Inflammatory macrophage (primary cell): ENCODE results near the gene RBL1.

Experiments used
- DNase-seq, 2 donors: peaks; one replicate each; pipeline ENCODE4 v3.0.0-alpha.2; 2020 to 2022

RBL1 gene

DNA sequence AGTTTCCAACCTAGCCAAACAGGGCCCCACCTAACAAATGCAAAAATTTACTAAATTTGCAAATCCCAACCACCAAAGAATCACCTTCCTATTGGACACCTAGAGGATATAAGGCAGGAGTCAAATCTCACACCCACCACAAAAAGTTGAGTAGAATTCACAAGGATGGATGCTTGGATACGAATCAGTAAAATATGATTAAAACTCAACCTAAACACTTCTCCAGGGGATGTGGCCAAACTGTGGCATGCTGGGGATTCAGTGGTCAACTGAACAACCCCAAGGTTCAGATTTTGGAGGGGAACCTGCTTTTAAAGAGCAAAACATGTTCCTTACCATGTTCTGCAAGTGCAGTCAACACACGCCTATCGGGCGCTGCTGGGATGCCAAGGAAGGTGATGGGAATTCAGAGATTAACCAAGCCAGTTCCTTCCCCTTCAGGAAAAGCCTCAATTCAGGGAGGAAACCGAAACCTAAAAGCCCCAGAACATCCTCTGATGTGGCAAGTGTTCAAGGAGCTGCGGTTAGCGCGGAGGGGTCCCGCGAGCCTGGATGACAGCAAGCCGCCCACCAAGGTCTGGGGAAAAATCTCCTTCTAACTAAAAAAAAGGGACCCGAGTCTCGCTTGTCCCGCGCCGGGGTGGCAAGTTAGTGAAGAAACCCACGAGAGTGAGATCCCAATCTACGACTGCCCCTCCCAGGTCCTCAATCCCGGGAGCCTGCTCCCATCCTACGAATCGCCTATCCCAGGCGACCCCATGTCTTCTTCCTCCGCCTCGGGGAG is 145.2 kb downstream of the RBL1 start:
- peak; percentile 61 to 68 for DNase-seq
